Nephron progenitor cell (in vitro differentiated cells): Measurements from ENCODE around the gene FNDC11.

ENCODE experiments used
- DNase-seq: peaks from one replicate; pipeline ENCODE4 v3.0.0; 2021
- H3K27ac Mint-ChIP-seq: 2 replicates; pipeline ENCODE4 v1.8.0; 2021; ENCODE audit warnings: mild to moderate bottlenecking, moderate library complexity, mixed read lengths
- H3K27me3 Mint-ChIP-seq: 2 replicates; pipeline ENCODE4 v1.8.0; 2021; ENCODE audit warnings: mild to moderate bottlenecking, low read depth, mixed read lengths; ENCODE audit not compliant: poor library complexity
- H3K36me3 Mint-ChIP-seq: 2 replicates; pipeline ENCODE4 v1.8.0; 2021; ENCODE audit warnings: low read depth, mixed read lengths
- H3K4me1 Mint-ChIP-seq: 2 replicates; pipeline ENCODE4 v1.8.0; 2021; ENCODE audit warnings: mixed read lengths
- H3K4me3 Mint-ChIP-seq: 2 replicates; pipeline ENCODE4 v1.8.0; 2021; ENCODE audit warnings: mild to moderate bottlenecking, moderate library complexity, mixed read lengths
- H3K9me3 Mint-ChIP-seq: 2 replicates; pipeline ENCODE4 v1.8.0; 2021; ENCODE audit warnings: mild to moderate bottlenecking, moderate library complexity, mixed read lengths
- TF ChIP-seq, protein P1 (sequence below): fragments of 200-600 bp; sonication (generic); IDR thresholded peaks from 2 replicates; pipeline ENCODE4 v1.5.0; 2021; ENCODE audit warnings: antibody characterized with exemption

The FNDC11 gene

GRCh38 chr20:63544958-63545516 lies 8.9 kb upstream of the FNDC11 start:
- Mint-ChIP-seq H3K36me3 (no peaks in the 10 kb centered on the region), H3K9me3 (no peaks in the 10 kb centered on the region)

DNA sequence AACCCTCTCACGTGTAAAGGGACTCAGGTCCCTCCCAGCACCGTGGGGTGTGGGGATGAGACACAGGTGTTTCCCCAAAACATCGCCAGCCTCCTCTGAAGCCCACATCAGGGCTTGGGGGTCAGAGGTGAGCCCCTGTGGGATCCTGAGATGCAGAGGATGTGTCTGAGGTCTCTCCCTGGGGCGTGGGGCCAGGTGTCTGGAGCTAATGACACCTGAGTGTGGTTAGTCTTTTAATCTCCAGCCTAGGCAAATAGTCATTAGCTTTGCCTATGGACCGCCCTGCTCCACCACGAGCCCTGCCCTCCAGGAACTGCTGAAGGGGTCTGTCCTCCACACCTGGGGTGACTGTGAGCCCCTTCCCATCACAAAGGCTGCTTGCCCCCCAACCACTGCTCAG lies 8.1 kb upstream of the FNDC11 start:
- peaks cover 2% of the 10 kb centered on the region for H3K4me1 Mint-ChIP-seq
- DNase-seq: no peak
- H3K27ac Mint-ChIP-seq: no peak overlapping the region
- TF ChIP-seq, protein P1, sequence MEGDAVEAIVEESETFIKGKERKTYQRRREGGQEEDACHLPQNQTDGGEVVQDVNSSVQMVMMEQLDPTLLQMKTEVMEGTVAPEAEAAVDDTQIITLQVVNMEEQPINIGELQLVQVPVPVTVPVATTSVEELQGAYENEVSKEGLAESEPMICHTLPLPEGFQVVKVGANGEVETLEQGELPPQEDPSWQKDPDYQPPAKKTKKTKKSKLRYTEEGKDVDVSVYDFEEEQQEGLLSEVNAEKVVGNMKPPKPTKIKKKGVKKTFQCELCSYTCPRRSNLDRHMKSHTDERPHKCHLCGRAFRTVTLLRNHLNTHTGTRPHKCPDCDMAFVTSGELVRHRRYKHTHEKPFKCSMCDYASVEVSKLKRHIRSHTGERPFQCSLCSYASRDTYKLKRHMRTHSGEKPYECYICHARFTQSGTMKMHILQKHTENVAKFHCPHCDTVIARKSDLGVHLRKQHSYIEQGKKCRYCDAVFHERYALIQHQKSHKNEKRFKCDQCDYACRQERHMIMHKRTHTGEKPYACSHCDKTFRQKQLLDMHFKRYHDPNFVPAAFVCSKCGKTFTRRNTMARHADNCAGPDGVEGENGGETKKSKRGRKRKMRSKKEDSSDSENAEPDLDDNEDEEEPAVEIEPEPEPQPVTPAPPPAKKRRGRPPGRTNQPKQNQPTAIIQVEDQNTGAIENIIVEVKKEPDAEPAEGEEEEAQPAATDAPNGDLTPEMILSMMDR: no peak
- no peak overlapping the region for H3K4me3 Mint-ChIP-seq
- no peaks in the 10 kb centered on the region for H3K9me3 Mint-ChIP-seq
- H3K27me3 Mint-ChIP-seq: peaks cover 31% of the 10 kb centered on the region
- H3K36me3 Mint-ChIP-seq: no peaks in the 10 kb centered on the region

More at GRCh38 chr20:63544958-63545516, 8.9 kb upstream of the FNDC11 start:
- no peak for DNase-seq
- Mint-ChIP-seq H3K4me1 (no peaks in the 10 kb centered on the region), H3K27me3 (peaks cover 27% of the 10 kb centered on the region), H3K4me3 (no peak overlapping the region), H3K27ac (no peak overlapping the region)
- TF ChIP-seq, protein P1: no peak

DNA sequence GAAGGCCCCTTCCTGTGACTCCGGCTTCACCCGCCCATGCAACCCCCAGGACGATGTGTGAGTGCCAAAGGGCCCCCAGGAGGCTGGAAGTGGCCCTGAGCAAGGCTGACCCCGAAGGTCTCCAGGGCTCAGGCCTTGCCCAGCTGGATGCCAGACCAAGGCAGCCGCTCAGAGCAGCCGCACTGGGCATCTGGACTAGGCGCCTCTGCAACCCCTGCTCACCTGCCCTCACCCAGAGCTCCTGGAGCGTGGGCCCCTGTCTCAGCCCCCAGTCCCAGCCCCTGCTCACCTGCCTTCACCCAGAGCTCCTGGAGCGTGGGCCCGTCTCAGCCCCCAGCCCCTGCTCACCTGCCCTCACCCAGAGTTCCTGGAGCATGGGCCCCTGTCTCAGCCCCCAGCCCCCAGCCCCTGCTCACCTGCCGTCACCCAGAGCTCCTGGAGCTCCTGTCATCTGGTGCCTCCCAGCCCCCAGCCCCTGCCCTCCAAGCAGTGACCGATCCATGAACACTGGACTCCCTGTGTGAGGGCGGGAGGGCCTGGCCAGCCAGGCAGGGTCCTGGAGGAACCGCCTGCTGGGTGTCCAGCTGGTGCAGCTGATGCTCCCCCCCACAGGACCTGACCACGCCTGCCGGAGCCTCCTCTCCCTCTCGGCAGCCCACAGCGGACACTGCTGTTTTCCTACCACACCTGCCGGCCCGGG lies 7.6 kb upstream of the FNDC11 start:
- no peaks in the 10 kb centered on the region for H3K9me3 Mint-ChIP-seq
- H3K36me3 Mint-ChIP-seq: no peaks in the 10 kb centered on the region
- TF ChIP-seq, protein P1: no peak
- H3K27ac Mint-ChIP-seq: no peak overlapping the region
- peaks cover 31% of the 10 kb centered on the region for H3K27me3 Mint-ChIP-seq
- DNase-seq: no peak
- H3K4me3 Mint-ChIP-seq: no peak overlapping the region
- H3K4me1 Mint-ChIP-seq: peaks cover 7% of the 10 kb centered on the region

DNA sequence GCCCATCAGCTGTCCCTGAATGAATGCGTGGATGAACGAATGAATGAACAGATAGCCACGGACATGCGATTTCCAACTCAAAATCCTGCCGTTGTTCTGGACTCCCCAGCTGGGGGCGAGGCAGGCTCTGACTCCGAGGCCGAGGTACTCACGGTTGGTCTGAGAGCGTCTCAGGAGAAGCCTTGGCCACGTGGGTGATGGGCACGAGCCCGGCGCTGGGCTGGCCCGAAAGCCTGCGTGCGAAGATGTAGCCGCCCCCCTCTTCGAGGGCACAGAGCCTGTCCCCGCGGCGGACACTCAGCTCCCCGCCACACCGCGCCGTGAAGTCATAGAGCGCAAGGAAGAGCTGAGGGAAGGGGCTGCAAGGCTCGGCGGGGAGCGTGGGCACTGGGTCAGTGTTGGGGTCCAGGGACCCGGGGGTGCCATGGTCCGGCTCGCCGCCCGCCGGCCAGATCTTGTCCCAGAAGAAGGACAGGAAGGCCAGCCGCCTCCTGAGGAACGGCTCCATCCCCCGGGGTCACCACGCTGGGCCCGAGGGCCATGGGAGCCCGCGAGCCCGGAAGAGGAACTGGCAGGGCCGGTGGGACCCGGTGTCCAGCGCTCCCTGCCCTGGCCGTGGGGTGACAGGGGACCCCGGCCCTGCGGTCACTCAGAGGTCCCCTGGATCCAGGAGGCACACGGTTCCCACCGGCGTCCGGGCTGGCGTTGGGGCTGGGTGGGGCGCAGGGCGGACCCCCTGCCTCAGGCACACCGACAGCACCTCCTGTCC lies 6.8 kb upstream of the FNDC11 start:
- Mint-ChIP-seq H3K4me3 (no peak overlapping the region), H3K27ac (no peak overlapping the region), H3K4me1 (peaks cover 7% of the 10 kb centered on the region), H3K36me3 (no peaks in the 10 kb centered on the region), H3K9me3 (no peaks in the 10 kb centered on the region), H3K27me3 (peaks cover 38% of the 10 kb centered on the region)
- no peak for DNase-seq
- TF ChIP-seq, protein P1: no peak

DNA sequence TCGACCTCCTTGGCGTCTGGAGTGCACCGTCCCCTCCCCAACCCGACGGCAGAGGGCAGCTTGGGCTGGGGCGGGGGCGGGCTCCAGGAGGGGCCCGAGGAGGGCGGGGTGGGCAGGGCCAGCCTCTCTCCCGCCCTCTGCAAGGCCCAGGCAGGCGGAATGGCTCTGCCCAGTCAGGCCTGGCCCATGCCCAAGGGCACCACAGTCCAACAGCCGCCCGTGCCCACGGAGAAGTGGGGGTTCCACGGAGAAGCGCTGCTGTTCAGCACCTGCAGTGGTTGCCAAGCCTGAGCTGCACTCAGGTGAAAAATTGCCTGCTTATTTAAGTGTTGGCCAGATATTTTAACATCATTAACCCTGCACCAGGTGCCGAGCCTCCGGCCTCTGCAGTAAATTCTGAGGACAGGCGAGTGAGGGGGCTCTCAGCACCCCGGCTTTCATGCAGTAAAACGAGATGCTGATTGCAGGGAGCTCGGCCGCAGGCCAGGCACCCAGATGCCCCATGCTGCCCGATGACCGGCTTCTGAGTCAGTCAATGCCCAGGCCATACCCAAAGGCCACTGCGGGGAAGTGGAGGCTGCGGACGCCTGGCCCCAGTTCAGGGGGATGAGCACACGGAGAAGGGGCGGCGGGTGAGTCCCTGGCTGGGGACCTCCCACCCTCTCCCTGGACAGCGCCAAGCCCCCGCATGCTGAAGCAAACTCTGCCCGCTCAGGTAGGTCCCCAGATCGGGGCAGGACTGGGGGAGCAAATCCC lies 6.1 kb upstream of the FNDC11 start, which contains the start of gene SRMS:
Gene SRMS (minus strand): TSS at position 25 of the 756 bp plus-strand sequence. CDS start 286 bp downstream, outside the sequence.
- Mint-ChIP-seq H3K9me3 (no peaks in the 10 kb centered on the region), H3K36me3 (no peaks in the 10 kb centered on the region), H3K4me3 (no peak within 1 kb of the TSS), H3K27ac (no peak within 1 kb of the TSS), H3K27me3 (peaks cover 38% of the 10 kb centered on the region), H3K4me1 (peaks cover 14% of the 10 kb centered on the region)
- no peak for DNase-seq
- TF ChIP-seq, protein P1: no peak
